GM23338 (cell line): Measurements from ENCODE around the gene ARL5C.

ENCODE experiments used
- CREB1 ChIP-seq: fragments of 250-450 bp; sonication (Bioruptor Pico); IDR thresholded peaks from 2 replicates; pipeline ENCODE4 v1.5.0; 2020; ENCODE audit warnings: low read depth, mild to moderate bottlenecking, moderate library complexity
- EZH2 ChIP-seq: fragments of 200-600 bp; sonication (generic); IDR thresholded peaks from one replicate; pipeline ENCODE4 v1.8.0; 2017; ENCODE audit warnings: antibody characterized with exemption, mild to moderate bottlenecking, low read depth; ENCODE audit not compliant: unreplicated experiment
- EZH2phosphoT487 ChIP-seq: fragments of 200-600 bp; sonication (generic); IDR thresholded peaks from one replicate; pipeline ENCODE4 v1.8.1; 2018; ENCODE audit warnings: antibody characterized with exemption; ENCODE audit not compliant: unreplicated experiment
- JUNB ChIP-seq: IDR thresholded peaks from one replicate; pipeline ENCODE4 v1.6.1; 2016; ENCODE audit warnings: antibody characterized with exemption; ENCODE audit not compliant: unreplicated experiment
- POLR2AphosphoS5 ChIP-seq: IDR thresholded peaks from 2 replicates; pipeline ENCODE4 v1.6.1; 2016; ENCODE audit warnings: antibody characterized with exemption, low read depth
- ZNF114 ChIP-seq: fragments of 250-450 bp; sonication (Bioruptor Pico); IDR thresholded peaks from 2 replicates; pipeline ENCODE4 v1.5.0; 2020; ENCODE audit warnings: mild to moderate bottlenecking, moderate library complexity
- TF ChIP-seq, protein P1 (sequence below), 2 experiments: fragments of 200-600 bp in 1 of 2; sonication (generic) in 1 of 2; conservative IDR thresholded peaks; 2 replicates each; pipeline versions ENCODE4 v1.5.1 to v1.6.1; 2016 to 2017; ENCODE audit warnings: antibody characterized with exemption in 2 of 2, low read depth in 2 of 2, mild to moderate bottlenecking in 2 of 2, moderate library complexity in 1 of 2
- TF ChIP-seq, protein P2 (sequence below): IDR thresholded peaks from 2 replicates; pipeline ENCODE4 v1.6.1; 2016; ENCODE audit warnings: antibody characterized with exemption
- TF ChIP-seq, protein P3 (sequence below): IDR thresholded peaks from one replicate; pipeline ENCODE4 v1.6.1; 2018; ENCODE audit warnings: antibody characterized with exemption; ENCODE audit not compliant: unreplicated experiment

DNA sequence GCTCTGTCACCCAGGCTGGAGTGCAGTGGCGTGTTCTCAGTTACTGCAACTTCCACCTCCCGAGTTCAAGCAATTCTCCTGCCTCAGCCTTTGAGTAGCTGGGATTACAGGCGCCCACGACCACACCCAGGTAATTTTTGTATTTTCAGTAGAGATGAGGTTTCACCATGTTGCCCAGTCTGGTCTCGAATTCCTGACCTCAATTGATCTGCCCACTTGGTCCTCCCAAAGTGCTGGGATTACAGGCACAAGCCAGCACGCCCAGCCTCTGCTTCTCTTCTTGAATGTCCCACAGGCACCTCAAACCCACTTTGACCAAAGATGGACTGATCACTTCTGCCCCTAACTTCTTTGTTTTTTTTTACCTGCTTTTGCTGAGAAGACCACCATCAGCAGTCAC lies 4.6 kb upstream of the ARL5C start:
- TF ChIP-seq, protein P1, sequence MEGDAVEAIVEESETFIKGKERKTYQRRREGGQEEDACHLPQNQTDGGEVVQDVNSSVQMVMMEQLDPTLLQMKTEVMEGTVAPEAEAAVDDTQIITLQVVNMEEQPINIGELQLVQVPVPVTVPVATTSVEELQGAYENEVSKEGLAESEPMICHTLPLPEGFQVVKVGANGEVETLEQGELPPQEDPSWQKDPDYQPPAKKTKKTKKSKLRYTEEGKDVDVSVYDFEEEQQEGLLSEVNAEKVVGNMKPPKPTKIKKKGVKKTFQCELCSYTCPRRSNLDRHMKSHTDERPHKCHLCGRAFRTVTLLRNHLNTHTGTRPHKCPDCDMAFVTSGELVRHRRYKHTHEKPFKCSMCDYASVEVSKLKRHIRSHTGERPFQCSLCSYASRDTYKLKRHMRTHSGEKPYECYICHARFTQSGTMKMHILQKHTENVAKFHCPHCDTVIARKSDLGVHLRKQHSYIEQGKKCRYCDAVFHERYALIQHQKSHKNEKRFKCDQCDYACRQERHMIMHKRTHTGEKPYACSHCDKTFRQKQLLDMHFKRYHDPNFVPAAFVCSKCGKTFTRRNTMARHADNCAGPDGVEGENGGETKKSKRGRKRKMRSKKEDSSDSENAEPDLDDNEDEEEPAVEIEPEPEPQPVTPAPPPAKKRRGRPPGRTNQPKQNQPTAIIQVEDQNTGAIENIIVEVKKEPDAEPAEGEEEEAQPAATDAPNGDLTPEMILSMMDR (conservative IDR thresholded peaks at IDR 0.05; ENCODE audit: low read depth in 2 of 2) = no peak
- TF ChIP-seq, protein P2, sequence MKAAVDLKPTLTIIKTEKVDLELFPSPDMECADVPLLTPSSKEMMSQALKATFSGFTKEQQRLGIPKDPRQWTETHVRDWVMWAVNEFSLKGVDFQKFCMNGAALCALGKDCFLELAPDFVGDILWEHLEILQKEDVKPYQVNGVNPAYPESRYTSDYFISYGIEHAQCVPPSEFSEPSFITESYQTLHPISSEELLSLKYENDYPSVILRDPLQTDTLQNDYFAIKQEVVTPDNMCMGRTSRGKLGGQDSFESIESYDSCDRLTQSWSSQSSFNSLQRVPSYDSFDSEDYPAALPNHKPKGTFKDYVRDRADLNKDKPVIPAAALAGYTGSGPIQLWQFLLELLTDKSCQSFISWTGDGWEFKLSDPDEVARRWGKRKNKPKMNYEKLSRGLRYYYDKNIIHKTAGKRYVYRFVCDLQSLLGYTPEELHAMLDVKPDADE = no peak
- TF ChIP-seq POLR2AphosphoS5 (no peak), CREB1 (CRISPR knock-in tag) (no peak), EZH2 (no peak), EZH2phosphoT487 (no peak), ZNF114 (CRISPR knock-in tag) (no peak), JUNB (no peak)
- TF ChIP-seq, protein P3, sequence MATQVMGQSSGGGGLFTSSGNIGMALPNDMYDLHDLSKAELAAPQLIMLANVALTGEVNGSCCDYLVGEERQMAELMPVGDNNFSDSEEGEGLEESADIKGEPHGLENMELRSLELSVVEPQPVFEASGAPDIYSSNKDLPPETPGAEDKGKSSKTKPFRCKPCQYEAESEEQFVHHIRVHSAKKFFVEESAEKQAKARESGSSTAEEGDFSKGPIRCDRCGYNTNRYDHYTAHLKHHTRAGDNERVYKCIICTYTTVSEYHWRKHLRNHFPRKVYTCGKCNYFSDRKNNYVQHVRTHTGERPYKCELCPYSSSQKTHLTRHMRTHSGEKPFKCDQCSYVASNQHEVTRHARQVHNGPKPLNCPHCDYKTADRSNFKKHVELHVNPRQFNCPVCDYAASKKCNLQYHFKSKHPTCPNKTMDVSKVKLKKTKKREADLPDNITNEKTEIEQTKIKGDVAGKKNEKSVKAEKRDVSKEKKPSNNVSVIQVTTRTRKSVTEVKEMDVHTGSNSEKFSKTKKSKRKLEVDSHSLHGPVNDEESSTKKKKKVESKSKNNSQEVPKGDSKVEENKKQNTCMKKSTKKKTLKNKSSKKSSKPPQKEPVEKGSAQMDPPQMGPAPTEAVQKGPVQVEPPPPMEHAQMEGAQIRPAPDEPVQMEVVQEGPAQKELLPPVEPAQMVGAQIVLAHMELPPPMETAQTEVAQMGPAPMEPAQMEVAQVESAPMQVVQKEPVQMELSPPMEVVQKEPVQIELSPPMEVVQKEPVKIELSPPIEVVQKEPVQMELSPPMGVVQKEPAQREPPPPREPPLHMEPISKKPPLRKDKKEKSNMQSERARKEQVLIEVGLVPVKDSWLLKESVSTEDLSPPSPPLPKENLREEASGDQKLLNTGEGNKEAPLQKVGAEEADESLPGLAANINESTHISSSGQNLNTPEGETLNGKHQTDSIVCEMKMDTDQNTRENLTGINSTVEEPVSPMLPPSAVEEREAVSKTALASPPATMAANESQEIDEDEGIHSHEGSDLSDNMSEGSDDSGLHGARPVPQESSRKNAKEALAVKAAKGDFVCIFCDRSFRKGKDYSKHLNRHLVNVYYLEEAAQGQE = no peak
